LNCaP clone FGC (cell line): Measurements from ENCODE around the gene CDKL5.

Source experiments
- DNase-seq: peaks from one replicate; pipeline ENCODE4 v3.0.0-alpha.2; 2011; ENCODE audit warnings: low read depth
- H3K4me3 ChIP-seq: 2 replicates; pipeline ENCODE4 v1.5.1; 2011; ENCODE audit warnings: mild to moderate bottlenecking, low read depth, low read length, control low read depth
- TF ChIP-seq, protein P1 (sequence below): IDR thresholded peaks from 2 replicates; pipeline ENCODE4 v1.5.1; 2012; ENCODE audit warnings: mild to moderate bottlenecking; ENCODE audit not compliant: control insufficient read depth, insufficient read depth; ENCODE audit errors: extremely low read depth

CDKL5 gene

DNA sequence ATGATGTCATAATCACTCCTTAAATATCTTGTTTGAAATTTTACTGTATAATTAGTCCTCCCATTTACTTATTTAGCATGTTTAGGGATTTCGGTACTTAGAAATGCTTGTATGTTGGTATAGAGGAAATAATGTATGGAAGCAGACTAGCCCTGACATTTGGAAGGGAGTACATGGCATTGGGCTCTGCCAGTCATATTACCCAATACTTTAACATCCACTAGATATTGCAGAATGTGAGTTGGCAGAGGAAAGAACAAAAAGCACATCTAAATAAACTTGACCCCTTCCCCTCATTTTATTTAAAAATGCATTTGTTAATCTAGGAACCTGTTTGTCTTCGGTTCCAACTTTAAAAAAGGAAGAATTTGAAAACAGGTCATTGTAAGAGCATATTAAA, 168.7 kb downstream of the CDKL5 start:
- H3K4me3 ChIP-seq, result no peak overlapping the region
- no peak for DNase-seq
- TF ChIP-seq, protein P1, sequence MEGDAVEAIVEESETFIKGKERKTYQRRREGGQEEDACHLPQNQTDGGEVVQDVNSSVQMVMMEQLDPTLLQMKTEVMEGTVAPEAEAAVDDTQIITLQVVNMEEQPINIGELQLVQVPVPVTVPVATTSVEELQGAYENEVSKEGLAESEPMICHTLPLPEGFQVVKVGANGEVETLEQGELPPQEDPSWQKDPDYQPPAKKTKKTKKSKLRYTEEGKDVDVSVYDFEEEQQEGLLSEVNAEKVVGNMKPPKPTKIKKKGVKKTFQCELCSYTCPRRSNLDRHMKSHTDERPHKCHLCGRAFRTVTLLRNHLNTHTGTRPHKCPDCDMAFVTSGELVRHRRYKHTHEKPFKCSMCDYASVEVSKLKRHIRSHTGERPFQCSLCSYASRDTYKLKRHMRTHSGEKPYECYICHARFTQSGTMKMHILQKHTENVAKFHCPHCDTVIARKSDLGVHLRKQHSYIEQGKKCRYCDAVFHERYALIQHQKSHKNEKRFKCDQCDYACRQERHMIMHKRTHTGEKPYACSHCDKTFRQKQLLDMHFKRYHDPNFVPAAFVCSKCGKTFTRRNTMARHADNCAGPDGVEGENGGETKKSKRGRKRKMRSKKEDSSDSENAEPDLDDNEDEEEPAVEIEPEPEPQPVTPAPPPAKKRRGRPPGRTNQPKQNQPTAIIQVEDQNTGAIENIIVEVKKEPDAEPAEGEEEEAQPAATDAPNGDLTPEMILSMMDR, result no peak

DNA sequence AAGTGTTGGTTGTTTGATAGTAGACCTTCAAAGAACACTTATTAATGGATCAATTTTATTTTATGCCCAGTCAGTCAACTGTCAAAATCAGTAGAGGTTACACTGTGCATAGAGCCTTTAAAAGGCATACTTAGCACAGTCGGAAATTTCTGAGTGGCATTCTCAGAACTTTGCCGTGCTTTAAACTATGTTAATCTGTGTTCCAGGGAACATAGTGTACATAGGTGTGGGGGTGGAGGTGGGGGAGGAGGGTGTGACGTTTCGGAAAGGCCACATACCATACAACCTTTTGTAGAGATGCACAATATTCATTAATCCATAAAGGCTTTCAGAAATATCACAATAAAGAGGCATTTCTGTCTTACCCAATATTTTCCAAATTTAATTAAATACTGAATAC, 170.7 kb downstream of the CDKL5 start:
- TF ChIP-seq, protein P1, result no peak
- no peak overlapping the region for H3K4me3 ChIP-seq
- no peak for DNase-seq

DNA sequence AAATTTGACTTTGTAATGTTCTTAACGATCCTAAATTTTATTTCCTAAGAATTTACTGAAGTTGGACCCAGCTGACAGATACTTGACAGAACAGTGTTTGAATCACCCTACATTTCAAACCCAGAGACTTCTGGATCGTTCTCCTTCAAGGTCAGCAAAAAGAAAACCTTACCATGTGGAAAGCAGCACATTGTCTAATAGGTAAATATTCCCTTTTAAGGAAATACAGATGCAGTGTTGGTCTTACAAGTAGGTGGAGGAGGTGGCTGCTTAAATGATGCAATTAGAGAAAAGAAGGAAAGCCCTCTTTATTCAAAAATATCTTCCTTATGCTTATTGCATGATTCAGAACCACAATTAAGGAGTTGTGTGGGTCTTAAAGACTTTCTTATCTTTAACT, 173.0 kb downstream of the CDKL5 start:
- TF ChIP-seq, protein P1, result no peak
- H3K4me3 ChIP-seq, result no peak overlapping the region
- no peak for DNase-seq

DNA sequence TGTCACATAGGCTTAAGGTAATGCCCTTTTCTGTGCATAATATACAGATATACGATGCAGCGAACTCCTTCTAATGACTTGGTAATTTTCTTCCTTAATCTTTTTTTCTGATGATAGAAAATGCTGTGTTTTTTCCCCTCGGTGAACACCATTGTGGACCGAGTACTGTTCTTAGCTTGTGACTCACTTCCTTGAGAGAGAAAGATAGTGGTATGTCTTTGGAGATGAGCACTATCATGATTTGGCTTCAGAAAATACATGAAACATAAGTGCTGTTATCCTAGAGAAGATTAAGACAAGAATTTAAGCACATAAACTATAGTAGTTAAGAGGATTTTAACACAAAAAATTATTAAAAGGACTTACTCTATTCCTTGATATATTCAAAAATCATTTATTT, 182.6 kb downstream of the CDKL5 start:
- DNase-seq, result no peak
- H3K4me3 ChIP-seq, result no peak overlapping the region
- TF ChIP-seq, protein P1, result no peak

DNA sequence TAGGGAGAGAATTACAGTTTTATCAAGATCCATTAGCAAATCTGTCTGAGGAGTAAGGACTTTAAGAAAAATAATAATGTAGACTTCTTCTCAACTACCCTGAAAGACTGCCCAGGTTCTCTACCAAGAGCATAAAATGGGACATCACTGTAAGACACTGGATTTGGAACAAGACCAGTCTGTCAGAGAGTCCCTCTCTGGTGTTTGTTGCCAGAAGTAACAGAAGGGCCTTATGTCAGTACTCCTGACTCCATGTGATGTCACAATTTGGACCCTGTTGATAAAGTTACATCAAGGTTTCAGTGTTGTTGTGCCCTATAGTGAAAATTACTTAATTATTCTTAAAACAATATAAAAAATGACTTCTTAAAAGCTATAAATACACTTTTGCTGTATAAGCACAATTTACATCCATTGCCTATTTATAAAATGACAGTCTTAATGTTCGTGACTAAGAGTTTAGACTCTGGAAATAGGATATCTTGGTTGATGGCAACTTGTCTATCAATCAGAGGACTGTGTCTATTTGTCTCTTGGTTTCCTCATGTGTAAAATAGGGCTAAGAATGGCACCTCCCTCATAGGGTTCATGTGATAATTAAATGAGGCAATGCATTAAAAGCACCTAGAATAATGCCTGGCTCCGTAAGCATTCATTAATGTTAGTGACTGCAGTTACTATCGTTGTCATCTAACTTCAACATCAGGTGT, 188.7 kb downstream of the CDKL5 start:
- DNase-seq, result no peak

DNA sequence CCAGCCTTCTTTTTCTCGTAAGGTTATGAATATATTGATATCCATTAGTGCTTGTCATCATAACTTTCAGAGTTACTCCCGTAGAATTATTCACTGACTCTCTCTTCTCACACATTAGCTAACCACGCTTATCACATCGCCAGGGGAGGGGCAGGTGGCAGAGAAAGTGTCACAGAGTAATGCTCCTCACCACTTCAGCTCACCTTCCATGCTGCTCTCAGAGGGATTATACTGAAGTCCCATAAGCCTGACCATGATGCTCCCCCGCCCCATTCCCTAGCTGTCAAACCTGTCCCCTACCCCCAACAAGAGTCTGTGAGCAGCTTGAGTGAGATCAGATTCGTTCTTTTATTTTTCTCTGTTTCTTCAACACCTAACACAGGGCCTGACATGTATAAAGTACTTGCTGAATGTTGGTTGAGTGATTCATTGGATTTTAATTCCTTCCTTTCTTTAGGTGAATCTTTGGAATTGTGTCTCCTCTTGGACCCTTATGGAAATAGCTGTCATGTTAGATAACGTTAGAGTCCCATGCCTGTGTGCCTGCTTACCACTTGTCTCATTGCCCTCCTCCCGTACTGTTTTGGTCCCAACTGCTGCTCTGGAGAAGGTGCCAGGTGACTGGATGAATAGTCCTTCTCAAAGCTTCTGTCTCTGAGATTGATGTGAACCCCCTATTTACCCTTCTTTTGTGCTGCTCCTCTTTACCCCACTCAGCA, 191.4 kb downstream of the CDKL5 start:
- no peak for DNase-seq
- TF ChIP-seq, protein P1, result no peak
- H3K4me3 ChIP-seq, result no peak overlapping the region

More for the DNA sequence above, 188.7 kb downstream of the CDKL5 start:
- TF ChIP-seq, protein P1, result no peak
- no peak overlapping the region for H3K4me3 ChIP-seq
